GM18511 (cell line): ENCODE data around the gene IKZF4.
A peak's percentile ranks its signal among the peaks of the same experiment; 100 is the strongest.
"Not testable (repeated sequence)": the region's sequence is repeated elsewhere in the genome, so short reads cannot be mapped to it uniquely, and the experiment has no call there.

Source experiments
- ATAC-seq: cut with Tn5 transposase; IDR thresholded peaks from one replicate; pipeline ENCODE4 v1.9.1; 2021; ENCODE audit warnings: mild to moderate bottlenecking, moderate library complexity; ENCODE audit not compliant: unreplicated experiment

The IKZF4 gene

GRCh38 chr12:56037161-56037560 lies 16.3 kb downstream of the IKZF4 start:
- no peak for ATAC-seq

- no peak for ATAC-seq
These were observed 17.3 kb downstream of the IKZF4 start for GRCh38 chr12:56038022-56038655.

GRCh38 chr12:56040151-56040550 lies 19.3 kb downstream of the IKZF4 start:
- no peak for ATAC-seq

- peak; percentile 12 for ATAC-seq
These were observed 20.2 kb downstream of the IKZF4 start for GRCh38 chr12:56040963-56041551.

- ATAC-seq: peak; percentile 94
These were observed 20.9 kb downstream of the IKZF4 start, which contains the start of gene RPS26 for GRCh38 chr12:56041552-56042429. RPS26 (plus strand) TSS chr12:56041918; CDS start chr12:56042167, 249 bp downstream.

GRCh38 chr12:56042430-56042813 lies 21.6 kb downstream of the IKZF4 start:
- ATAC-seq: not testable (repeated sequence)

- ATAC-seq: no peak
These were observed 22.0 kb downstream of the IKZF4 start for GRCh38 chr12:56042843-56043242.

GRCh38 chr12:56046027-56046780 lies 25.4 kb downstream of the IKZF4 start:
- ATAC-seq: no peak

- no peak for ATAC-seq
These were observed 32.6 kb downstream of the IKZF4 start for GRCh38 chr12:56053407-56053893.

GRCh38 chr12:56059964-56060363 lies 39.1 kb downstream of the IKZF4 start:
- ATAC-seq: not testable (repeated sequence)

- ATAC-seq: no peak
These were observed 41.1 kb downstream of the IKZF4 start for GRCh38 chr12:56061982-56062381.

- ATAC-seq: no peak
These were observed 42.2 kb downstream of the IKZF4 start for GRCh38 chr12:56062996-56063395.

GRCh38 chr12:56071648-56072047 lies 50.8 kb downstream of the IKZF4 start:
- ATAC-seq: no peak

- ATAC-seq: no peak
These were observed 53.6 kb downstream of the IKZF4 start for GRCh38 chr12:56074396-56074795.

- not testable (repeated sequence) for ATAC-seq
These were observed 57.1 kb downstream of the IKZF4 start for GRCh38 chr12:56077966-56078365.

- no peak for ATAC-seq
These were observed 57.6 kb downstream of the IKZF4 start for GRCh38 chr12:56078427-56078826.

- ATAC-seq: peak; percentile 70
These were observed 58.3 kb downstream of the IKZF4 start for GRCh38 chr12:56078931-56079722.

GRCh38 chr12:56079723-56080555 lies 59.1 kb downstream of the IKZF4 start, which contains the start of gene ERBB3:
ERBB3 (plus strand) TSS chr12:56080165; CDS start chr12:56080301, 136 bp downstream.
- ATAC-seq: peak; percentile 43

- no peak for ATAC-seq
These were observed 59.8 kb downstream of the IKZF4 start for GRCh38 chr12:56080556-56081138.
